H1 (cell line): ENCODE results near the gene PNMA8C. TPM values are rescaled to one million over a fixed set of nuclear protein-coding genes. Genes with fewer than 3 reads are reported as not detected.

Experiments used
- polyA plus RNA-seq, 7 experiments: library from polyadenylated mRNA; depleted of rRNA in 3 of 7; stranded (reverse) in 5 of 7; unstranded in 2 of 7; fragments of >200 nt in 5 of 7; fragments of 200-250 nt in 2 of 7; gene quantifications; 1 replicate in 5 of 7; 2 replicates in 1 of 7; 4 replicates in 1 of 7; pipeline versions ENCODE4 v1.2.1 to v1.2.3, GENCODE V29; 2011 to 2013; ENCODE audit warnings: missing spikeins in 2 of 7, mixed read lengths in 2 of 7
- total RNA-seq: library from RNA; stranded (reverse); fragmentation: NEBNext Ultra II Directional; extraction: Animal tissue kit (Norgen Biotek cat#: 25700); gene quantifications from 2 replicates; pipeline ENCODE4 v1.2.1, GENCODE V29; 2021
- TF ChIP-seq, protein P1 (sequence below): IDR thresholded peaks from 2 replicates; pipeline ENCODE4 v1.6.1; 2012; ENCODE audit warnings: low read length, inconsistent platforms

Gene PNMA8C
- total and polyA plus RNA-seq, 2 of the 8 experiments (the other 6 are each of a cell fraction or from before 2014, with no cell fraction given), result 0.53 to 1.8 TPM

- TF ChIP-seq, protein P1, sequence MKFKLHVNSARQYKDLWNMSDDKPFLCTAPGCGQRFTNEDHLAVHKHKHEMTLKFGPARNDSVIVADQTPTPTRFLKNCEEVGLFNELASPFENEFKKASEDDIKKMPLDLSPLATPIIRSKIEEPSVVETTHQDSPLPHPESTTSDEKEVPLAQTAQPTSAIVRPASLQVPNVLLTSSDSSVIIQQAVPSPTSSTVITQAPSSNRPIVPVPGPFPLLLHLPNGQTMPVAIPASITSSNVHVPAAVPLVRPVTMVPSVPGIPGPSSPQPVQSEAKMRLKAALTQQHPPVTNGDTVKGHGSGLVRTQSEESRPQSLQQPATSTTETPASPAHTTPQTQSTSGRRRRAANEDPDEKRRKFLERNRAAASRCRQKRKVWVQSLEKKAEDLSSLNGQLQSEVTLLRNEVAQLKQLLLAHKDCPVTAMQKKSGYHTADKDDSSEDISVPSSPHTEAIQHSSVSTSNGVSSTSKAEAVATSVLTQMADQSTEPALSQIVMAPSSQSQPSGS, result no peak
Observed at GRCh38 chr19:46383846-46384245, 44.9 kb downstream of the PNMA8C start (continued).
